H1 (cell line): Measurements from ENCODE around the gene ARAP2. TPM values are rescaled to one million over a fixed set of nuclear protein-coding genes. Genes with fewer than 3 reads are reported as not detected.

ENCODE experiments used
- CTCF ChIA-PET: fragments of 300-600 bp; sonication (Branson Sonifier 250); formaldehyde crosslinking; loops from one replicate; lab custom pipeline; 2021; ENCODE audit not compliant: partially characterized antibody; lab: Charles Lee
- POLR2A ChIA-PET: fragments of 300-600 bp; sonication (Branson Sonifier 250); formaldehyde crosslinking; loops from one replicate; lab custom pipeline; 2021; ENCODE audit warnings: inconsistent platforms; ENCODE audit not compliant: partially characterized antibody; lab: Charles Lee
- DNase-seq, 2 experiments: peaks; one replicate each; pipeline versions ENCODE4 v3.0.0 to v3.0.0-alpha.2; 2010 to 2022; ENCODE audit warnings: low spot score in 2 of 2, low read depth in 1 of 2, mixed read lengths in 1 of 2
- FAIRE-seq: peaks from 2 replicates; lab custom pipeline; 2011; peaks lifted over from hg19 to GRCh38; lab: Jason Lieb, UNC
- H2AFZ ChIP-seq: 2 replicates; pipeline ENCODE4 v1.8.1; 2012; ENCODE audit warnings: low read length, inconsistent platforms
- H2AK5ac ChIP-seq: 2 replicates; pipeline ENCODE4 v1.6.1; 2013; ENCODE audit warnings: low read depth, low read length
- H2BK120ac ChIP-seq: replicated peaks from 2 replicates; pipeline ENCODE3; 2013; ENCODE audit warnings: low read depth, low read length, inconsistent platforms
- H2BK12ac ChIP-seq: 2 replicates; pipeline ENCODE4 v1.6.1; 2013; ENCODE audit warnings: low read depth, low read length
- H2BK15ac ChIP-seq: 2 replicates; pipeline ENCODE4 v1.6.1; 2013; ENCODE audit warnings: low read length
- H2BK20ac ChIP-seq: 2 replicates; pipeline ENCODE4 v1.6.1; 2013; ENCODE audit warnings: low read length
- H2BK5ac ChIP-seq: 2 replicates; pipeline ENCODE4 v1.6.1; 2013; ENCODE audit warnings: low read depth, low read length
- H3K14ac ChIP-seq: 2 replicates; pipeline ENCODE4 v1.6.1; 2013; ENCODE audit warnings: inconsistent platforms; ENCODE audit not compliant: insufficient read length
- H3K18ac ChIP-seq: 2 replicates; pipeline ENCODE4 v1.6.1; 2013; ENCODE audit warnings: low read length; ENCODE audit errors: extremely low read depth
- H3K23ac ChIP-seq: 2 replicates; pipeline ENCODE4 v1.6.1; 2013; ENCODE audit warnings: inconsistent platforms; ENCODE audit not compliant: insufficient read length
- H3K23me2 ChIP-seq: 2 replicates; pipeline ENCODE4 v1.6.1; 2013; ENCODE audit warnings: low read depth, low read length
- H3K27ac ChIP-seq: 2 replicates; pipeline ENCODE4 v1.6.1; 2011; ENCODE audit warnings: low read depth, low read length, inconsistent platforms
- H3K27me3 ChIP-seq, 4 experiments: replicated peaks in 1 of 4; 1 replicate in 1 of 4; 2 replicates in 3 of 4; pipeline versions ENCODE4 v1.6.1 to v1.8.1; 2011 to 2013; ENCODE audit warnings: low read length in 3 of 4, mild to moderate bottlenecking in 3 of 4, inconsistent platforms in 2 of 4, mixed read lengths in 2 of 4, moderate library complexity in 1 of 4; ENCODE audit not compliant: control insufficient read depth in 3 of 4, insufficient read depth in 3 of 4; ENCODE audit errors: extremely low read depth in 1 of 4
- H3K36me3 ChIP-seq, 4 experiments: 2 replicates each; pipeline versions ENCODE4 v1.6.1 to v1.8.1; 2011 to 2013; ENCODE audit warnings: mild to moderate bottlenecking in 4 of 4, low read length in 3 of 4, moderate library complexity in 2 of 4, control low read depth in 1 of 4, inconsistent platforms in 1 of 4; ENCODE audit not compliant: insufficient read depth in 4 of 4, control insufficient read depth in 2 of 4
- H3K4ac ChIP-seq: replicated peaks from 2 replicates; pipeline ENCODE3; 2013; ENCODE audit warnings: low read length, low read depth, mixed read lengths, inconsistent platforms; ENCODE audit not compliant: insufficient read length
- H3K4me1 ChIP-seq, 4 experiments: replicated peaks in 1 of 4; 1 replicate in 1 of 4; 2 replicates in 3 of 4; pipeline versions ENCODE4 v1.6.1 to v1.8.1; 2011 to 2013; ENCODE audit warnings: low read length in 3 of 4, inconsistent platforms in 2 of 4, mixed read lengths in 1 of 4; ENCODE audit not compliant: insufficient read depth in 4 of 4, control insufficient read depth in 3 of 4
- H3K4me2 ChIP-seq, 2 experiments: 2 replicates each; pipeline versions ENCODE4 v1.6.1 to v1.8.1; 2011 to 2013; ENCODE audit warnings: low read depth in 2 of 2, low read length in 2 of 2, control low read depth in 1 of 2, inconsistent platforms in 1 of 2, mild to moderate bottlenecking in 1 of 2; ENCODE audit not compliant: insufficient read depth in 1 of 2
- H3K4me3 ChIP-seq, 4 experiments: fragments of 200-600, 300-600 bp in 1 of 4; sonication (generic), shearing (Covaris generic), sonication (Bioruptor Twin) in 1 of 4; 2 replicates each; pipeline versions ENCODE4 v1.5.1 to v1.8.1; 2011 to 2016; ENCODE audit warnings: low read length in 4 of 4, low read depth in 3 of 4, control low read depth in 2 of 4, inconsistent platforms in 2 of 4, mild to moderate bottlenecking in 2 of 4, mixed read lengths in 1 of 4, moderate library complexity in 1 of 4; ENCODE audit not compliant: insufficient read depth in 2 of 4; ENCODE audit errors: extremely low read depth in 1 of 4
- H3K56ac ChIP-seq: replicated peaks from 2 replicates; pipeline ENCODE3; 2013; ENCODE audit warnings: low read depth, mild to moderate bottlenecking, mixed read lengths, low read length, inconsistent platforms; ENCODE audit not compliant: insufficient read length
- H3K79me1 ChIP-seq: 2 replicates; pipeline ENCODE4 v1.6.1; 2013; ENCODE audit warnings: low read depth, low read length, control low read depth
- H3K79me2 ChIP-seq, 2 experiments: 2 replicates each; pipeline versions ENCODE4 v1.6.1 to v1.8.1; 2012 to 2013; ENCODE audit warnings: low read length in 2 of 2, mild to moderate bottlenecking in 2 of 2, inconsistent platforms in 1 of 2; ENCODE audit not compliant: insufficient read depth in 2 of 2, control insufficient read depth in 1 of 2
- H3K9ac ChIP-seq, 4 experiments: replicated peaks in 1 of 4; 1 replicate in 1 of 4; 2 replicates in 3 of 4; pipeline versions ENCODE4 v1.6.1 to v1.8.1; 2011 to 2013; ENCODE audit warnings: low read depth in 3 of 4, low read length in 3 of 4, control low read depth in 2 of 4, mild to moderate bottlenecking in 2 of 4, moderate library complexity in 2 of 4, inconsistent platforms in 1 of 4; ENCODE audit errors: extremely low read depth in 1 of 4
- H3K9me3 ChIP-seq, 2 experiments: 2 replicates each; pipeline versions ENCODE4 v1.6.1 to v1.8.1; 2012 to 2013; ENCODE audit warnings: mild to moderate bottlenecking in 2 of 2, moderate library complexity in 2 of 2, control low read depth in 1 of 2, inconsistent platforms in 1 of 2, low read depth in 1 of 2, low read length in 1 of 2, mixed read lengths in 1 of 2; ENCODE audit not compliant: insufficient read depth in 2 of 2
- H4K20me1 ChIP-seq, 2 experiments: replicated peaks in 1 of 2; 2 replicates each; pipeline versions ENCODE3 to v1.8.1; 2011 to 2013; ENCODE audit warnings: inconsistent platforms in 2 of 2, low read length in 2 of 2, mild to moderate bottlenecking in 1 of 2; ENCODE audit not compliant: insufficient read depth in 2 of 2, control insufficient read depth in 1 of 2
- H4K5ac ChIP-seq: 2 replicates; pipeline ENCODE4 v1.6.1; 2013; ENCODE audit warnings: low read length, low read depth, mixed read lengths, inconsistent platforms; ENCODE audit not compliant: insufficient read length
- H4K8ac ChIP-seq: 2 replicates; pipeline ENCODE4 v1.8.0; 2013; ENCODE audit warnings: mild to moderate bottlenecking, moderate library complexity, low read length, inconsistent platforms; ENCODE audit not compliant: insufficient read depth; ENCODE audit errors: extremely low read depth
- H4K91ac ChIP-seq: replicated peaks from 2 replicates; pipeline ENCODE3; 2013; ENCODE audit warnings: low read length, mixed read lengths, inconsistent platforms; ENCODE audit not compliant: insufficient read length
- HDAC2 ChIP-seq, 2 experiments: fragments of 300-600 bp in 1 of 2; sonication (generic) in 1 of 2; IDR thresholded peaks; 2 replicates each; pipeline ENCODE4 v1.6.1; 2011 to 2012; ENCODE audit warnings: low read depth in 2 of 2, low read length in 2 of 2, mild to moderate bottlenecking in 2 of 2, moderate library complexity in 2 of 2, borderline replicate concordance in 1 of 2, inconsistent platforms in 1 of 2
- KDM4A ChIP-seq: IDR thresholded peaks from one replicate; pipeline ENCODE4 v1.7.1; 2012; ENCODE audit warnings: low read depth, mild to moderate bottlenecking, moderate library complexity, low read length, inconsistent platforms; ENCODE audit not compliant: severe bottlenecking
- WGBS, 2 experiments: shearing (Covaris generic) in 1 of 2; methylation state at CpG; one replicate each; pipeline versions ENCODE4 v1.1.6 to v1.1.7; 2013 to 2015; ENCODE audit warnings: low lambda C conversion rate in 2 of 2, mixed read lengths in 2 of 2, inconsistent platforms in 1 of 2, low coverage in 1 of 2, missing lambda C conversion rate in 1 of 2; ENCODE audit not compliant: insufficient replicate concordance in 2 of 2, insufficient coverage in 1 of 2, insufficient read length in 1 of 2; ENCODE audit errors: extremely low coverage in 1 of 2, missing lambda C conversion rate in 1 of 2; 5-methylcytosine and 5-hydroxymethylcytosine counted together
- polyA plus RNA-seq, 7 experiments: library from polyadenylated mRNA; depleted of rRNA in 3 of 7; stranded (reverse) in 5 of 7; unstranded in 2 of 7; fragments of >200 nt in 5 of 7; fragments of 200-250 nt in 2 of 7; gene quantifications; 1 replicate in 5 of 7; 2 replicates in 1 of 7; 4 replicates in 1 of 7; pipeline versions ENCODE4 v1.2.1 to v1.2.3, GENCODE V29; 2011 to 2013; ENCODE audit warnings: missing spikeins in 2 of 7, mixed read lengths in 2 of 7
- total RNA-seq: library from RNA; stranded (reverse); fragmentation: NEBNext Ultra II Directional; extraction: Animal tissue kit (Norgen Biotek cat#: 25700); gene quantifications from 2 replicates; pipeline ENCODE4 v1.2.1, GENCODE V29; 2021

Gene ARAP2
- total and polyA plus RNA-seq, 2 of the 8 experiments (the other 6 are each of a cell fraction or from before 2014, with no cell fraction given): 0.15 to 2.3 TPM

GRCh38 chr4:36189511-36190226 is 54.6 kb downstream of the ARAP2 start:
- Histone ChIP-seq H3K79me2 (no peaks in the 10 kb centered on the region), H3K4me3 (no peak overlapping the region), H3K23me2 (no peaks in the 10 kb centered on the region), H3K79me1 (no peaks in the 10 kb centered on the region), H3K27me3 (no peaks in the 10 kb centered on the region), H3K56ac (no peak overlapping the region), H2BK15ac (no peak overlapping the region), H4K5ac (no peak overlapping the region), H2BK12ac (no peak overlapping the region), H3K4ac (no peak overlapping the region), H3K14ac (no peak overlapping the region), H4K20me1 (no peaks in the 10 kb centered on the region), H2AFZ (no peak overlapping the region), H3K9me3 (no peaks in the 10 kb centered on the region), H2BK5ac (no peak overlapping the region), H2AK5ac (no peak overlapping the region), H3K23ac (no peak overlapping the region), H3K27ac (no peak overlapping the region), H4K8ac (no peak overlapping the region), H2BK20ac (no peak overlapping the region), H3K18ac (no peak overlapping the region), H2BK120ac (no peak overlapping the region), H3K9ac (no peak overlapping the region), H3K36me3 (no peaks in the 10 kb centered on the region), H3K4me2 (no peak overlapping the region), H4K91ac (no peak overlapping the region), H3K4me1 (no peaks in the 10 kb centered on the region)
- POLR2A ChIA-PET: no interaction called here
- no peak for DNase-seq
- CTCF ChIA-PET: interaction anchor here (1.2 kb wide), 1 partner anchor 25 kb away, joined by 3 read pairs; no protein-coding TSS in a partner anchor
- 91% methylated on average over 3 of the region's 3 CpGs; no CpG with 5 or more reads in 1 of the 2 experiments for WGBS, 2 experiments
- FAIRE-seq: no peak
- TF ChIP-seq KDM4A (no peak), HDAC2 (IDR thresholded peaks at IDR 0.05; ENCODE audit: borderline replicate concordance in 1 of 2, low read depth in 2 of 2, low read length in 2 of 2) (no peak)
